Activated CD4-positive, alpha-beta T cell treated with anti-CD3 and anti-CD28 coated beads, Interleukin-2, amount 50 U/mL, for 24 hours (primary cell): ENCODE data around the gene MAN1A2.
"Not testable (repeated sequence)": the region's sequence is repeated elsewhere in the genome, so short reads cannot be mapped to it uniquely, and the experiment has no call there.

Source experiments
- DNase-seq, 2 donors: peaks; one replicate each; pipeline ENCODE4 v3.0.0-alpha.2; 2020; ENCODE audit warnings: low read depth in 1 of 2, low spot score in 1 of 2

The MAN1A2 gene

DNA sequence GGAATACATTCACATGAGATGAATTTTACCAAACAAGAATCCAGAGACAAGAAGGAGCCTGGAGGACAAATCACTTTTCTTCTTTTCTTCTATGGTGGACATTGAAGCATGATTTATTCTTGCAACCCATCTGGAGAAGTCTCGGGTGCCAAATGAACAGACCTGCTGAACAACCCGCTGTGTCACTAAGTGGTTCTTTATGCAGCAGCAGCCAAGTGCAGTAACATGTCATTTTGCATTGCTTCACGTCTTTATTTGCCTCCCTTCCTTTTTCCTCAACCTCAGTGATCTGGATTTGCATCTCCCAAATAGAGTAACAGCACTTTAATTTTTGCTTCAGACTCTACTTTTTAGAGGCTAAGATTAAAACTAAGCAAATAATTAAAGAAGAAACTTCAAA, 188.6 kb downstream of the MAN1A2 start:
- DNase-seq: no peak

DNA sequence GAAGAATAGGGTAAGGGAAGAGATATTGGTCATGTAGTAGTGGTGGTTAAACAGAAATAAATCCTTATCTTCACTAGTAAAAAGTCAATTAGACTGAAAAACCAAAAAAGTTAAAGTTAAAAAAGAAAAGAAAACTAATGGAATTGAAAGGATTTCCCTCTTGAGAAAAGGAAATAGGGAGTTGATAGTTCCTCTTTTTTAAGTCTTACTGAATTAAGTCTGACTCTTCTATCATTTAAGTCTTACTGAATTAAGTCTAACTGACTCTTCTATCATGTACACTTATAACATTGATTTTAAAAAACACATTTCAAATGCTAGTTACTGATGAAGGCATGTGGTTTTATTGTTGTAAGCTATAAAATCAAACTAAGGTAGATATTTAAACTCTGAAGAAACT, 189.1 kb downstream of the MAN1A2 start:
- DNase-seq: no peak

DNA sequence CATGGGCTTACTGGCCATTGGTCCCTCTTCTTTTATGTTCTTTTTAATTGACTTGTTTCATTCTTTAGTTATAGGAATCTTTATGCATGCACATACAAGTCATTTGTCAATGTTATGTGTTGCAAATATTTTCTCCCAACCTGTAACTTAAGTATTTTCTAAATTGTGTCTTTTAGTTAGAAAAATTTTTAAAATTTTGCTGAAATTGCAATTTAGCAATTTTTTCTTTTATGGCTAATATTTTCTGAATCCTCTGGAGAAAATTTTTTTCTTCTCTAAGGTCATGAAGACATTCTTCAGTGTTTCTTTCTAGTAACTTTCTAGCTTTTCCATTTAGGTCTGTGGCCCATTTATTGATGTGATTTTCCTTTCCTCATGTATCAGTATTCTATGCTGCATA, 189.7 kb downstream of the MAN1A2 start:
- DNase-seq: no peak

- not testable (repeated sequence) for DNase-seq
Observed at GRCh38 chr1:117558451-117558850, 191.2 kb downstream of the MAN1A2 start.

DNA sequence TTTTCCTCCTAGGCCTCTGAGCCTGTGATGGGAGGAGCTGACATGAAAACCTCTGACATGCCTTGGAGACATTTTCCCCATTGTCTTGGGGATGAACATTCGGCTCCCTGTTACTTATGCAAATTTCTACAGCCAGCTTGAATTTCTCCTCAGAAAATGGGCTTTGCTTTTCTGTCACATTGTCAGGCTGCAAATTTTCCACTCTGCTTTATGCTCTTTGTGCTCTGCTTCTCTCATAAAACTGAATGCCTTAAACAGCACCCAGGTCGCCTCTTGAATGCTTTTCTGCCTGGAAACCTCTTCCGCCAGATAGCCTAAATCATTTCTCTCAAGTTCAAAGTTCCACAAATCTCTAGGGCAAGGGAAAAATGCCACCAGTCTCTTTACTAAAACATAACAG, 191.9 kb downstream of the MAN1A2 start:
- DNase-seq: no peak

DNA sequence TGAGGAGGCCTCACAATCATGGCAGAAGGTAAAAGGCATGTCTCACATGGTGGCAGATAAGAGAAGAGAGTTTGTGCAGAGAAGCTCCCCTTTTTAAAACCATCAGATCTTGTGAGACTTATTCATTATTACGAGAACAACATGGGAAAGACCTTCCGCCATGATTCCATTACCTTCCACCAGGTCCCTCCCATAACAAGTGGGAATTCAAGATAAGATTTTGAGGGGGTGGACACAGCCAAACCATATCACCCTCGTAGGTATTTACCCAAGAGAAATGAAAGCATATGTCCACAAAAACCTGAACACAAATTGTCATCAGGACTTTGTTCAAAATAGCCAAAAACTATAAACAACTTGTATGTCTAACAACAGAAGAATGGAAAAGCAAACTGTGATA, 192.7 kb downstream of the MAN1A2 start:
- DNase-seq: no peak

GRCh38 chr1:117561071-117561470, 193.8 kb downstream of the MAN1A2 start:
- DNase-seq: no peak

GRCh38 chr1:117561551-117561950, 194.3 kb downstream of the MAN1A2 start:
- no peak for DNase-seq

DNA sequence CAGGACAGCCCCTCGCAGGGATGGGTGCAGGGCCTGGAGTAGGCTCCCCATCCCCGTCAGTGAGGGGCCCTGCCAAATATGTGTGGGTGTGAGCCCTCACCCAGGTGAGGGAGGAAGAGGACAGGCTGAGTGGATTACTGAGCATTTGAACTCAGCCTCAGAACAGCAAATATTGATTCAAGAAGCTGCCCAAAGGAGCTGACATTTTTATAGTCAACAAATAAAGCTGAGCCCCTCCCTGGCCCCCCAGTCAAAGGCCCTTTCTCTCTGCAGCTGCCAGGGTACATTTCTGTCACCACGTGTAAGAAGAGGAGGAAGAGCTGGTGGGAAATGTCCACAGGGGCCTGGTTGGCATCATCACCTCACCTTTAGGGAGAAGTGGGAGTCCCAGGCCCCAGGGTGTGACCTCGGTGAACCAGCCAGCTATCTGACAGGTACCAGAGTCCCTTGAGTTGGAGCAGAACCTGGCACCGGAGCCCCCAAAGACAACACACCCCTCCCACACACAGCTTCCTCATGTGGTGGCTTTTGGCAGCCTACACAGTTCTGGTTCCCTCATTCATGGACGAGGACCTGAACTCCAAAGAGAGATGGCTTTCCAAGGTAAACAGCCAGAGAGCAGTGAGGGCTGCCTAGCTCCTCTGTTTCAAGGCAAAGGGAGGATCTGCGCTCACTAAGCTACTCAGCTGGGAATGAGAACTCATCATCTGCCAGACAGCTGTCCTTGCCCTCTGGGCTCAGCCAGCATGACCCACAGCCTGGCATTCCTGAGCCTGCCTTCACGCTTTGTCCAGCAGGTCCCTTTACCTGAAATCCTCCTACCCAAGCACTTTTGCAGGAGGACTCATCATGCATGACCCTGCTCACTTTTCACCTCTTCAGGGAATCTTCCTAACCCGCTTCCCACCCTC, 195.6 kb downstream of the MAN1A2 start:
- DNase-seq: no peak

GRCh38 chr1:117563492-117563875, 196.2 kb downstream of the MAN1A2 start:
- DNase-seq: no peak

GRCh38 chr1:117564227-117565075, 197.2 kb downstream of the MAN1A2 start:
- DNase-seq: no peak

GRCh38 chr1:117565076-117565556, 197.9 kb downstream of the MAN1A2 start:
- DNase-seq: no peak

DNA sequence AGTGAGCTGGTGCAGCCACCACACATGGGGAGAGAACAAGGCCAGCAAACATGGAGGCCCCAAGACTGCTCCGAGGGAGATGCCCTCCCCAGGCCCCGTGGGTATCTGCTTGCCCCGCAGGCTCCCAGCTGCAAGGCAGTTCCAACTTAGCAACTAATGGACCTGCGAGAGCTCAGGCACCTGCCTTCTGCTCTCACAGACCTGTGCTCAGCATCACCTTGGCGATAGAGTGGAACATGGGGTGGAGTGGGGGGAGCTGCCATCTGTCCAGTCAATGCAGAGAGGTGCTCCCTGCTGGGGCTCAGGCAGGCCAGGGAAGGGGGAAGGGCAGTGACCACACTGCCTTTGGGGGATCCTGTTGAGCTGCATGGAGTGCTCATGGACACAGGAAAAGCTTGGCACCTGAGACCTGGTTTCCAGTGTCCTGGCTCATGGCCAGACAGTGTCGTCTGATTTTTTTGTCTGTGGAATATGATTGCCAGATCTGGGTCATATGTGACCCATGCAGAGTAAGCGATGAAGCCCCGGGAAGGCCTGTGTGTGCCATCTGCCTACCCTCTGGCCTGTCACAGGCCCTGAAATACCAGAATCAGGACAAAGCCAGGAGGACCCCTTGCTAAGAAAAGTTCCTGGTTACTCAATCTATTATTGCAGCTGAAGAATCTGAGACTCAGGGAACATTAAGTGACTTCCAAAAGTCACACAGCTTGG, 198.7 kb downstream of the MAN1A2 start:
- no peak for DNase-seq

- no peak for DNase-seq
Observed at GRCh38 chr1:117566556-117566955, 199.3 kb downstream of the MAN1A2 start.

- DNase-seq: no peak
Observed at GRCh38 chr1:117567435-117567834, 200.2 kb downstream of the MAN1A2 start.

GRCh38 chr1:117567976-117568375, 200.7 kb downstream of the MAN1A2 start:
- no peak for DNase-seq

GRCh38 chr1:117568999-117569398, 201.8 kb downstream of the MAN1A2 start:
- DNase-seq: no peak

- no peak for DNase-seq
Observed at GRCh38 chr1:117569856-117570255, 202.6 kb downstream of the MAN1A2 start.

- DNase-seq: no peak
Observed at GRCh38 chr1:117570988-117571409, 203.8 kb downstream of the MAN1A2 start.

- no peak for DNase-seq
Observed at GRCh38 chr1:117571496-117571895, 204.2 kb downstream of the MAN1A2 start.

GRCh38 chr1:117572546-117572945, 205.3 kb downstream of the MAN1A2 start:
- peak in 1 of 2 donors; percentile 8 for DNase-seq
